Neural crest cell (in vitro differentiated cells): Measurements from ENCODE around the gene ACD. TPM values are rescaled to one million over a fixed set of nuclear protein-coding genes. Genes with fewer than 3 reads are reported as not detected.

Experiments used
- DNase-seq: peaks from one replicate; pipeline ENCODE4 v3.0.0; 2021; ENCODE audit warnings: low read depth, mixed read lengths, low spot score
- H3K27ac Mint-ChIP-seq: one replicate; pipeline ENCODE4 v1.8.0; 2021; ENCODE audit warnings: mild to moderate bottlenecking, mixed read lengths; ENCODE audit not compliant: unreplicated experiment
- H3K27me3 Mint-ChIP-seq: 2 replicates; pipeline ENCODE4 v1.8.0; 2021; ENCODE audit warnings: low read depth, mild to moderate bottlenecking, mixed read lengths
- H3K36me3 Mint-ChIP-seq: 2 replicates; pipeline ENCODE4 v1.8.0; 2021; ENCODE audit warnings: low read depth, mild to moderate bottlenecking, mixed read lengths
- H3K4me1 Mint-ChIP-seq: 2 replicates; pipeline ENCODE4 v1.8.0; 2021; ENCODE audit warnings: mixed read lengths
- H3K4me3 Mint-ChIP-seq: one replicate; pipeline ENCODE4 v1.8.0; 2021; ENCODE audit warnings: mild to moderate bottlenecking, mixed read lengths
- H3K9me3 Mint-ChIP-seq: 2 replicates; pipeline ENCODE4 v1.8.0; 2021; ENCODE audit warnings: mixed read lengths
- CTCF ChIP-seq: fragments of 200-600 bp; sonication (generic); conservative IDR thresholded peaks from 2 replicates; pipeline ENCODE4 v1.5.0; 2021; ENCODE audit warnings: antibody characterized with exemption, mild to moderate bottlenecking
- total RNA-seq: library from RNA; stranded (reverse); gene quantifications from 2 replicates; pipeline ENCODE4 v1.2.1, GENCODE V29; 2021

The ACD gene
- total RNA-seq, 1 donor from 2014 or later = 39.3 TPM

DNA sequence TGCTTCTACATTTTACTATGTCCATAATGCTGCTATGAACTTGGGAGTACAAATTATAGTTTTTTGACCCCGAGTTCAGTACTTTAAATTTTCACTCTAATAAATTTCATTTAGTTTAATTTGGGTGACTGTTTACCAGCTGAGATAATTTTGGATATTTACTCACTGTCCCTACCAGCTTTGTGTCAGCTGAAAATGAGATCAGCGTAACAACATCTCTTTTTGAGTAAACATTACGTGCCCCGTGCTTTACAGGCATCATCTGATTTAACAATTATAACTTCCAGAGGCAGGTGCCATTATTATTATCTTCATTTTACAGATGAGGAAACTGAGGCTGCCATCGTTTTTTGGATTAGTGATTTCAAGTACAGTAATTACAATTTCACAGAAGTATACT, 44.0 kb upstream of the ACD start:
- Mint-ChIP-seq H3K9me3 (no peaks in the 10 kb centered on the region), H3K36me3 (peaks cover 2% of the 10 kb centered on the region), H3K27me3 (no peaks in the 10 kb centered on the region)

DNA sequence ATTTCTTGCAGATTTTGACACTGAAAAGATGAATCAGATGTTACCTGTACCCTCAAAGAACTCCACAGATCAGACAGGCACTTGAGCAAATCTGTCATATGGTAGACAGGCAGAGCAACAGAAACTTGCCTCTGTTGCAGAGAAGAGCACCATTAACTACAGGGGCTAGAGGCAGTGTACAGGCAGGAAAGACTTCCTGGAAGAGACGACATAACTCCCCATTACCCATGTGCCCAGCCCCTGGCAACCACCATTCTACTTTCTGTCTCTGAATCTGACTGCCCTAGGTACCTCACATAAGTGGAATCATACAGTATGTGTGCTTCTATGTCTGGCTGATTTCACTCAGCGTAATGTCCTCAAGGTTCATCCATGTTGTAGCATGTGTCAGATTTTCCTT, 43.6 kb upstream of the ACD start:
- Mint-ChIP-seq H3K36me3 (peaks cover 4% of the 10 kb centered on the region), H3K4me1 (peaks cover 4% of the 10 kb centered on the region), H3K27me3 (no peaks in the 10 kb centered on the region), H3K27ac (no peak overlapping the region), H3K9me3 (no peaks in the 10 kb centered on the region), H3K4me3 (no peak overlapping the region)
- TF ChIP-seq CTCF = no peak
- no peak for DNase-seq

More for the DNA sequence above, 44.0 kb upstream of the ACD start:
- H3K27ac Mint-ChIP-seq = no peak overlapping the region
- H3K4me1 Mint-ChIP-seq = peaks cover 4% of the 10 kb centered on the region
- no peak for TF ChIP-seq CTCF
- DNase-seq = no peak
- no peak overlapping the region for H3K4me3 Mint-ChIP-seq

GRCh38 chr16:67702130-67702529, 42.1 kb upstream of the ACD start:
- no peak for DNase-seq
- Mint-ChIP-seq H3K27ac (no peak overlapping the region), H3K4me1 (peaks cover 4% of the 10 kb centered on the region), H3K9me3 (no peaks in the 10 kb centered on the region), H3K27me3 (no peaks in the 10 kb centered on the region), H3K36me3 (peaks cover 10% of the 10 kb centered on the region), H3K4me3 (no peak overlapping the region)
- no peak for TF ChIP-seq CTCF

- no peaks in the 10 kb centered on the region for H3K27me3 Mint-ChIP-seq
- H3K4me1 Mint-ChIP-seq = peaks cover 4% of the 10 kb centered on the region
- no peak for DNase-seq
- H3K9me3 Mint-ChIP-seq = no peaks in the 10 kb centered on the region
- H3K4me3 Mint-ChIP-seq = no peak overlapping the region
- peaks cover 10% of the 10 kb centered on the region for H3K36me3 Mint-ChIP-seq
- TF ChIP-seq CTCF = no peak
- H3K27ac Mint-ChIP-seq = no peak overlapping the region
Measured at GRCh38 chr16:67701420-67701819, 41.4 kb upstream of the ACD start.

- TF ChIP-seq CTCF = no peak
- Mint-ChIP-seq H3K27ac (no peak overlapping the region), H3K27me3 (no peaks in the 10 kb centered on the region), H3K36me3 (peaks cover 8% of the 10 kb centered on the region), H3K4me1 (peaks cover 4% of the 10 kb centered on the region), H3K4me3 (no peak overlapping the region), H3K9me3 (no peaks in the 10 kb centered on the region)
- DNase-seq = no peak
Measured at GRCh38 chr16:67699265-67699664, 39.2 kb upstream of the ACD start.
